Activated T-cell treated with anti-CD3 and anti-CD28 coated beads, Interleukin-2, amount 50 U/mL, for 48 hours (primary cell): ENCODE measurements around the gene ADAMTS12.
"Not testable (repeated sequence)": the region's sequence is repeated elsewhere in the genome, so short reads cannot be mapped to it uniquely, and the experiment has no call there.

ENCODE experiments used
- DNase-seq, 2 experiments: peaks; one replicate each; pipeline ENCODE4 v3.0.0-alpha.2; 2020

The ADAMTS12 gene

GRCh38 chr5:33515366-33515765, 376.4 kb downstream of the ADAMTS12 start:
- not testable (repeated sequence) for DNase-seq

- DNase-seq: no peak
Observed at GRCh38 chr5:33513462-33514185, 378.2 kb downstream of the ADAMTS12 start.

- DNase-seq: no peak
Observed at GRCh38 chr5:33509036-33509435, 382.8 kb downstream of the ADAMTS12 start.

GRCh38 chr5:33507426-33507825, 384.4 kb downstream of the ADAMTS12 start:
- DNase-seq: no peak

- DNase-seq: no peak
Observed at GRCh38 chr5:33504570-33504969, 387.2 kb downstream of the ADAMTS12 start.

GRCh38 chr5:33501899-33502298, 389.9 kb downstream of the ADAMTS12 start:
- DNase-seq: no peak

GRCh38 chr5:33501260-33501659, 390.5 kb downstream of the ADAMTS12 start:
- DNase-seq: no peak

GRCh38 chr5:33494466-33494865, 397.3 kb downstream of the ADAMTS12 start:
- no peak for DNase-seq

GRCh38 chr5:33491941-33492340, 399.8 kb downstream of the ADAMTS12 start:
- no peak for DNase-seq

- no peak for DNase-seq
Observed at GRCh38 chr5:33490071-33490665, 401.6 kb downstream of the ADAMTS12 start.

- DNase-seq: no peak
Observed at GRCh38 chr5:33489481-33490067, 402.2 kb downstream of the ADAMTS12 start.

- DNase-seq: no peak
Observed at GRCh38 chr5:33488558-33489355, 403.0 kb downstream of the ADAMTS12 start.

- no peak for DNase-seq
Observed at GRCh38 chr5:33487236-33487635, 404.6 kb downstream of the ADAMTS12 start.

- no peak for DNase-seq
Observed at GRCh38 chr5:33482335-33482734, 409.5 kb downstream of the ADAMTS12 start.

- no peak for DNase-seq
Observed at GRCh38 chr5:33480876-33481275, 410.9 kb downstream of the ADAMTS12 start.

GRCh38 chr5:33479311-33479710, 412.5 kb downstream of the ADAMTS12 start:
- no peak for DNase-seq

GRCh38 chr5:33477816-33478215, 414.0 kb downstream of the ADAMTS12 start:
- no peak for DNase-seq

GRCh38 chr5:33476992-33477391, 414.8 kb downstream of the ADAMTS12 start:
- no peak for DNase-seq

- DNase-seq: no peak
Observed at GRCh38 chr5:33475706-33476105, 416.1 kb downstream of the ADAMTS12 start.

- no peak for DNase-seq
Observed at GRCh38 chr5:33474931-33475499, 416.8 kb downstream of the ADAMTS12 start.

GRCh38 chr5:33474004-33474403, 417.8 kb downstream of the ADAMTS12 start:
- no peak for DNase-seq
